Smooth muscle cell (in vitro differentiated cells): ENCODE data around the gene HRG. TPM values are rescaled to one million over a fixed set of nuclear protein-coding genes. Genes with fewer than 3 reads are reported as not detected.
A peak's percentile ranks its signal among the peaks of the same experiment; 100 is the strongest.

ENCODE experiments used
- DNase-seq: peaks from one replicate; lab custom pipeline; 2025; ENCODE audit not compliant: unreplicated experiment; lab: John Stamatoyannopoulos, UW
- H2AFZ ChIP-seq: fragments of 200-600 bp; sonication (generic); 2 replicates; pipeline ENCODE4 v1.6.0; 2016; ENCODE audit warnings: antibody characterized with exemption, low read depth, mild to moderate bottlenecking
- H3F3A ChIP-seq: fragments of 200-600 bp; sonication (generic); 2 replicates; pipeline ENCODE4 v1.6.0; 2017; ENCODE audit warnings: antibody characterized with exemption, low read depth
- H3K27ac ChIP-seq: fragments of 200-600 bp; sonication (generic); 2 replicates; pipeline ENCODE4 v1.5.1; 2016; ENCODE audit warnings: low read depth, mild to moderate bottlenecking
- H3K27me3 ChIP-seq: fragments of 200-600 bp; sonication (generic); 2 replicates; pipeline ENCODE4 v1.6.1; 2016; ENCODE audit warnings: low read depth, mild to moderate bottlenecking
- H3K36me3 ChIP-seq: fragments of 200-600 bp; sonication (generic); 2 replicates; pipeline ENCODE4 v1.5.1; 2016; ENCODE audit warnings: low read depth
- H3K4me1 ChIP-seq: fragments of 200-600 bp; sonication (generic); 2 replicates; pipeline ENCODE4 v1.5.1; 2016; ENCODE audit warnings: low read depth
- H3K4me2 ChIP-seq: fragments of 200-600 bp; sonication (generic); 2 replicates; pipeline ENCODE4 v1.6.0; 2016; ENCODE audit warnings: mild to moderate bottlenecking
- H3K4me3 ChIP-seq: fragments of 200-600 bp; sonication (generic); 2 replicates; pipeline ENCODE4 v1.5.1; 2016; ENCODE audit warnings: mild to moderate bottlenecking
- H3K79me2 ChIP-seq: fragments of 200-600 bp; sonication (generic); 2 replicates; pipeline ENCODE4 v1.6.0; 2016; ENCODE audit warnings: low read depth, mild to moderate bottlenecking
- H3K9ac ChIP-seq: fragments of 200-600 bp; sonication (generic); 2 replicates; pipeline ENCODE4 v1.6.0; 2016; ENCODE audit warnings: low read depth
- H3K9me3 ChIP-seq: fragments of 200-600 bp; sonication (generic); replicated peaks from 2 replicates; pipeline ENCODE4 v1.5.1; 2016; ENCODE audit warnings: low read depth
- H4K20me1 ChIP-seq: fragments of 200-600 bp; sonication (generic); 2 replicates; pipeline ENCODE4 v1.6.0; 2016; ENCODE audit warnings: low read depth
- WGBS: methylation state at CpG from one replicate; pipeline ENCODE4 v1.1.7; 2016; ENCODE audit warnings: low lambda C conversion rate; 5-methylcytosine and 5-hydroxymethylcytosine counted together
- polyA plus RNA-seq: library from polyadenylated mRNA; unstranded; fragments of >200 nt; fragmentation: Nextera tagmentation; extraction: Ambion mirVana; gene quantifications from 2 replicates; pipeline ENCODE4 v1.2.1, GENCODE V29; 2016
- total RNA-seq: library from RNA; depleted of rRNA; stranded (reverse); fragments of >200 nt; gene quantifications from 2 replicates; pipeline ENCODE4 v1.2.3, GENCODE V29; 2014
- TF ChIP-seq, protein P1 (sequence below): fragments of 200-600 bp; sonication (generic); IDR thresholded peaks from 2 replicates; pipeline ENCODE4 v1.5.1; 2017; ENCODE audit warnings: borderline replicate concordance, mild to moderate bottlenecking, antibody characterized with exemption; ENCODE audit not compliant: insufficient read depth, poor library complexity, severe bottlenecking

The HRG gene, protein sequence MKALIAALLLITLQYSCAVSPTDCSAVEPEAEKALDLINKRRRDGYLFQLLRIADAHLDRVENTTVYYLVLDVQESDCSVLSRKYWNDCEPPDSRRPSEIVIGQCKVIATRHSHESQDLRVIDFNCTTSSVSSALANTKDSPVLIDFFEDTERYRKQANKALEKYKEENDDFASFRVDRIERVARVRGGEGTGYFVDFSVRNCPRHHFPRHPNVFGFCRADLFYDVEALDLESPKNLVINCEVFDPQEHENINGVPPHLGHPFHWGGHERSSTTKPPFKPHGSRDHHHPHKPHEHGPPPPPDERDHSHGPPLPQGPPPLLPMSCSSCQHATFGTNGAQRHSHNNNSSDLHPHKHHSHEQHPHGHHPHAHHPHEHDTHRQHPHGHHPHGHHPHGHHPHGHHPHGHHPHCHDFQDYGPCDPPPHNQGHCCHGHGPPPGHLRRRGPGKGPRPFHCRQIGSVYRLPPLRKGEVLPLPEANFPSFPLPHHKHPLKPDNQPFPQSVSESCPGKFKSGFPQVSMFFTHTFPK
- total RNA-seq (not detected in 2 replicates), polyA plus RNA-seq (not detected in 2 replicates)

DNA sequence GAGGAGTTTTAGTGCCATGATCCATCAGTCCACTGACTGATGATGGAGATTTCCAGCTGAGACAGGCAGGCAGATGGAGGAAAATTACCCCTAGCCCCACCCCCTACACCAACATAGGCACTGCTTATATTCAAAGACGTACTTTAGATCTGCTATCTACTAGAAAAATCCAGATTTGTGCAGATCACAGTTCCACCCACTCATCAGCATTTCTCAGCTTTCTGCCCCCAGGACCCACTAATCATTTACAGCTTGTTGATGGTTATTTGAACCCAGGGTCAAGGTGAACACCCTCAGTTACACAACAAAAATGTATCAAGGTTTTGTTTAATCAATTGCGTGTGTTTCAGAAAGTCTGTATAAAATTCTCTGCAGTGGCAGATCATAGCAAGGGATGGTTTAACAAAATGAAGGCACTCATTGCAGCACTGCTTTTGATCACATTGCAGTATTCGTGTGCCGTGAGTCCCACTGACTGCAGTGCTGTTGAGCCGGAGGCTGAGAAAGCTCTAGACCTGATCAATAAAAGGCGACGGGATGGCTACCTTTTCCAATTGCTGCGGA lies at the start of gene HRG:
Gene HRG (plus strand): TSS at position 390 of the 564 bp plus-strand sequence. CDS start 18 bp downstream, at position 408.
- Histone ChIP-seq H2AFZ (no peak within 1 kb of the TSS), H3K9ac (no peak within 1 kb of the TSS), H3K4me3 (no peak within 1 kb of the TSS), H3K36me3 (no peaks in the 10 kb centered on the region), H3K4me2 (no peak within 1 kb of the TSS), H3K4me1 (peaks cover 7% of the 10 kb centered on the region), H3K9me3 (no peaks in the 10 kb centered on the region), H4K20me1 (no peaks in the 10 kb centered on the region), H3K27me3 (peaks cover 10% of the 10 kb centered on the region), H3F3A (no peaks in the 10 kb centered on the region), H3K27ac (no peak within 1 kb of the TSS), H3K79me2 (no peaks in the 10 kb centered on the region)
- no peak for DNase-seq
- WGBS = 85% methylated on average over 8 of the region's 8 CpGs
- TF ChIP-seq, protein P1, sequence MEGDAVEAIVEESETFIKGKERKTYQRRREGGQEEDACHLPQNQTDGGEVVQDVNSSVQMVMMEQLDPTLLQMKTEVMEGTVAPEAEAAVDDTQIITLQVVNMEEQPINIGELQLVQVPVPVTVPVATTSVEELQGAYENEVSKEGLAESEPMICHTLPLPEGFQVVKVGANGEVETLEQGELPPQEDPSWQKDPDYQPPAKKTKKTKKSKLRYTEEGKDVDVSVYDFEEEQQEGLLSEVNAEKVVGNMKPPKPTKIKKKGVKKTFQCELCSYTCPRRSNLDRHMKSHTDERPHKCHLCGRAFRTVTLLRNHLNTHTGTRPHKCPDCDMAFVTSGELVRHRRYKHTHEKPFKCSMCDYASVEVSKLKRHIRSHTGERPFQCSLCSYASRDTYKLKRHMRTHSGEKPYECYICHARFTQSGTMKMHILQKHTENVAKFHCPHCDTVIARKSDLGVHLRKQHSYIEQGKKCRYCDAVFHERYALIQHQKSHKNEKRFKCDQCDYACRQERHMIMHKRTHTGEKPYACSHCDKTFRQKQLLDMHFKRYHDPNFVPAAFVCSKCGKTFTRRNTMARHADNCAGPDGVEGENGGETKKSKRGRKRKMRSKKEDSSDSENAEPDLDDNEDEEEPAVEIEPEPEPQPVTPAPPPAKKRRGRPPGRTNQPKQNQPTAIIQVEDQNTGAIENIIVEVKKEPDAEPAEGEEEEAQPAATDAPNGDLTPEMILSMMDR = no peak

DNA sequence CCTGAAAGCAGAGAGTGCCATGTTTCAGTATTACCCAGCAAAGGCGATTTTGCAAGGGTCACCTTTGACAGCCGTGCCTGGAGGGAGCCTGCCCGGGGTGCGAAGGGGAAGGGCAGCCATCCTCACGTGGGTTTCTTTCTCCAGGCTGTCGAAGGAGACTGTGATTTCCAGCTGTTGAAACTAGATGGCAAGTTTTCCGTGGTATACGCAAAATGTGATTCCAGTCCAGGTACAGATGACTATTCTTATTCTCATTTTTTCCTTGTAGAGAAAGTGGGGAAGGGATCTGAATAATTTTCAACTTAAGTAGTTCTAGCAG lies 49.6 kb upstream of the HRG start:
- 94% methylated on average over 8 of the region's 8 CpGs for WGBS
- H3K4me1 ChIP-seq = no peaks in the 10 kb centered on the region
- no peak overlapping the region for H3K4me3 ChIP-seq
- no peak overlapping the region for H2AFZ ChIP-seq
- no peak for DNase-seq
- TF ChIP-seq, protein P1 = no peak
- no peaks in the 10 kb centered on the region for H3K36me3 ChIP-seq
- H3F3A ChIP-seq = no peaks in the 10 kb centered on the region
- no peak overlapping the region for H3K4me2 ChIP-seq
- H3K27me3 ChIP-seq = peaks cover 15% of the 10 kb centered on the region
- H3K9me3 ChIP-seq = no peaks in the 10 kb centered on the region
- no peak overlapping the region for H3K27ac ChIP-seq
- no peak overlapping the region for H3K9ac ChIP-seq
- H3K79me2 ChIP-seq = no peaks in the 10 kb centered on the region
- no peaks in the 10 kb centered on the region for H4K20me1 ChIP-seq

DNA sequence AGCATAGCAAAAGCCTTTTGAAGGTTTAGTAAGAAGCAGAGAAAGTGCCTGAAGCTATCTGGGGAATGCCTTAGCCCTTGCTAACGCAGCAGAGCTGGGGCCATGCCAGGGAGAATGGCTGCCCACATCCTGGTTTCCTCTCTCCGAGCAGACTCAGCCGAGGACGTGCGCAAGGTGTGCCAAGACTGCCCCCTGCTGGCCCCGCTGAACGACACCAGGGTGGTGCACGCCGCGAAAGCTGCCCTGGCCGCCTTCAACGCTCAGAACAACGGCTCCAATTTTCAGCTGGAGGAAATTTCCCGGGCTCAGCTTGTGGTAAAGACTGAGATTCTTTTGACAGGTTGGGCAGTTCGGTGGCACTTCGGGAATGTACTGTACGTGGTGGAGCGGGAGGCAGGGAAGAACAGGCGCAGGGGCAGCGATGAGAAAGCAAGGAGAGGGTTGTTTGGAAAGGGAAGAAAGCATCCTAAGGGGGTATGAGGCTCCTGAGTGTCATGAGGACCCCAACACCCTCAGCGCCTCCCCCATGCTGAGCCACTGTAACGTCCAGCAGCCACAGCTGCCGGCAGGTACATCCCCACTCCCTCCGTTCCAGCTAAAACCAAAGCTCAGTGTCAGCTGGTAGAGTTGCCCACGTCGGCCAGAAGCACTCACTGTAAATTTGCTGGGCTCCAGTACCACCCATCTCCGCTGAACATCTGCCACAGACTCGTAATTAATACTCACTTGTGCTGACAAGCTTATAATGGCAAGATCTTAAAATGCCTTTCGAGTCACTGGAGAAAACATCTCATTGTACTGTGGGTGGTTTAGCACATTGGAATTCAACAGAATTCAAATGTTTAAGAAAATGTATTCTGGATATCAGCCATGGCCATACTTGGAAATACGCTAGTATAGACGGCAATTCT lies 48.5 kb upstream of the HRG start:
- Histone ChIP-seq H3K36me3 (no peaks in the 10 kb centered on the region), H3K4me2 (peak overlapping the region; percentile 56), H3K27me3 (peaks cover 8% of the 10 kb centered on the region), H3K9me3 (no peaks in the 10 kb centered on the region), H3K9ac (no peak overlapping the region), H4K20me1 (no peaks in the 10 kb centered on the region), H2AFZ (peak overlapping the region; percentile 2), H3K4me1 (no peaks in the 10 kb centered on the region), H3K27ac (no peak overlapping the region), H3K4me3 (no peak overlapping the region), H3K79me2 (no peaks in the 10 kb centered on the region), H3F3A (no peaks in the 10 kb centered on the region)
- DNase-seq = peak; percentile 48
- 31% methylated on average over 31 of the region's 31 CpGs for WGBS
- TF ChIP-seq, protein P1 = peak; percentile 93
